Measurements from ENCODE around the gene TUNAR.
"Not testable (repeated sequence)": the region's sequence is repeated elsewhere in the genome, so short reads cannot be mapped to it uniquely, and the experiment has no call there.

TUNAR gene

GRCh38 chr14:95964901-95965300, 88.3 kb downstream of the TUNAR start:
- DNase-seq (ENCODE audit: low read depth): no peak
- no peak overlapping the region for H3K4me3 ChIP-seq (ENCODE audit: low read depth, low read length)
- no peak for TF ChIP-seq POLR2A (IDR thresholded peaks at IDR 0.05; ENCODE audit: extremely low read depth, insufficient read length)
- no peak for TF ChIP-seq MYC (IDR thresholded peaks at IDR 0.05; ENCODE audit: low read depth, low read length)

GRCh38 chr14:95968048-95968447, 91.4 kb downstream of the TUNAR start:
- H3K4me3 ChIP-seq (ENCODE audit: low read depth, low read length); DNase-seq (ENCODE audit: low read depth): not testable (repeated sequence)
